HepG2 (cell line): ENCODE measurements around the gene BTBD19. TPM values are rescaled to one million over a fixed set of nuclear protein-coding genes. Genes with fewer than 3 reads are reported as not detected.
A peak's percentile ranks its signal among the peaks of the same experiment; 100 is the strongest.

Experiments used
- ATAC-seq: fragments of 200-7000 bp; cut with Tn5 transposase; 3 replicates; pipeline ENCODE4 v1.9.1; 2020; ENCODE audit warnings: mild to moderate bottlenecking, moderate library complexity
- BruUV-seq: library from RNA; stranded (reverse); fragments of 400-500 nt; replicated peaks from 2 replicates; lab custom pipeline; 2021; lab: Mats Ljungman, UMichigan
- CTCF ChIA-PET: fragments of 300-600 bp; formaldehyde crosslinking; extraction: SDS; loops from one replicate; lab custom pipeline; 2021; ENCODE audit warnings: low total read pairs, inconsistent platforms, low intra/inter-chr PET ratio; lab: Yijun Ruan, JAX
- POLR2A ChIA-PET: fragments of 350-600 bp; sonication (Branson Sonifier 250); formaldehyde crosslinking; loops from one replicate; lab custom pipeline; 2020; ENCODE audit warnings: antibody characterized with exemption, inconsistent platforms; lab: Yijun Ruan, JAX
- DNase-seq: peaks from one replicate; pipeline ENCODE4 v3.0.0-alpha.2; 2015; ENCODE audit warnings: low spot score
- FAIRE-seq: peaks from 3 replicates; lab custom pipeline; 2011; peaks lifted over from hg19 to GRCh38; lab: Jason Lieb, UNC
- H2AFZ ChIP-seq: one replicate; pipeline ENCODE4 v1.6.1; 2011; ENCODE audit warnings: low read length, inconsistent platforms
- H3K27ac ChIP-seq: fragments of 300-600 bp; 3 replicates; pipeline ENCODE4 v1.8.0; 2011; ENCODE audit warnings: mixed run types, mild to moderate bottlenecking, mixed read lengths, low read length, inconsistent platforms; ENCODE audit not compliant: insufficient read depth; ENCODE audit errors: extremely low read length
- H3K27me3 ChIP-seq, 2 experiments: fragments of 200-600 bp in 1 of 2; 2 replicates in 1 of 2; 3 replicates in 1 of 2; pipeline versions ENCODE4 v1.6.0 to v1.8.0; 2011; ENCODE audit warnings: low read length in 2 of 2, mild to moderate bottlenecking in 2 of 2, moderate library complexity in 2 of 2, inconsistent platforms in 1 of 2; ENCODE audit not compliant: insufficient read depth in 2 of 2, control insufficient read depth in 1 of 2
- H3K36me3 ChIP-seq, 2 experiments: fragments of 200-600 bp in 1 of 2; replicated peaks in 1 of 2; 2 replicates in 1 of 2; 3 replicates in 1 of 2; pipeline versions ENCODE4 v1.5.1 to v1.8.0; 2011; ENCODE audit warnings: low read length in 2 of 2, inconsistent platforms in 1 of 2; ENCODE audit not compliant: insufficient read depth in 2 of 2, control insufficient read depth in 1 of 2
- H3K4me1 ChIP-seq: 2 replicates; pipeline ENCODE4 v1.5.1; 2012; ENCODE audit warnings: low read length, inconsistent platforms; ENCODE audit not compliant: insufficient read depth
- H3K4me2 ChIP-seq: 2 replicates; pipeline ENCODE4 v1.6.0; 2011; ENCODE audit warnings: low read depth, low read length, inconsistent platforms
- H3K4me3 ChIP-seq, 3 experiments: fragments of 200-600 bp in 1 of 3; sonication (generic), shearing (Covaris generic) in 1 of 3; replicated peaks in 1 of 3; 2 replicates each; pipeline ENCODE4 v1.5.1; 2011 to 2016; ENCODE audit warnings: low read length in 3 of 3, inconsistent platforms in 2 of 3, low read depth in 2 of 3, mild to moderate bottlenecking in 2 of 3, control low read depth in 1 of 3, mixed read lengths in 1 of 3; ENCODE audit not compliant: insufficient read depth in 1 of 3
- H3K79me2 ChIP-seq: one replicate; pipeline ENCODE4 v1.6.1; 2011; ENCODE audit warnings: low read length, inconsistent platforms; ENCODE audit not compliant: insufficient read depth
- H3K9ac ChIP-seq: 2 replicates; pipeline ENCODE4 v1.6.0; 2011; ENCODE audit warnings: mild to moderate bottlenecking, low read depth, low read length, inconsistent platforms; ENCODE audit not compliant: insufficient read depth
- H3K9me3 ChIP-seq: 2 replicates; pipeline ENCODE4 v1.5.1; 2012; ENCODE audit warnings: mild to moderate bottlenecking, low read length
- H4K20me1 ChIP-seq: 2 replicates; pipeline ENCODE4 v1.6.0; 2011; ENCODE audit warnings: inconsistent platforms, mild to moderate bottlenecking, low read length, moderate library complexity; ENCODE audit not compliant: insufficient read depth
- BCL6 ChIP-seq: IDR thresholded peaks from 2 replicates; pipeline ENCODE4 v1.6.1; 2016; ENCODE audit warnings: missing genetic modification reagents, missing compliant biosample characterization
- DRAP1 ChIP-seq: IDR thresholded peaks from 2 replicates; pipeline ENCODE4 v1.6.1; 2016; ENCODE audit warnings: missing genetic modification reagents, missing compliant biosample characterization
- ELF1 ChIP-seq: sonication (generic); formaldehyde crosslinking; IDR thresholded peaks from 2 replicates; pipeline ENCODE4 v1.4.0; 2020; ENCODE audit warnings: missing genetic modification reagents
- ELF3 ChIP-seq: IDR thresholded peaks from 2 replicates; pipeline ENCODE4 v1.6.1; 2016; ENCODE audit warnings: missing genetic modification reagents, missing compliant biosample characterization
- GATAD1 ChIP-seq: IDR thresholded peaks from 2 replicates; pipeline ENCODE4 v1.6.1; 2016; ENCODE audit warnings: missing genetic modification reagents, missing compliant biosample characterization
- GMEB1 ChIP-seq: sonication (generic); formaldehyde crosslinking; IDR thresholded peaks from 2 replicates; pipeline ENCODE4 v1.5.1; 2020; ENCODE audit warnings: missing genetic modification reagents, mild to moderate bottlenecking, borderline replicate concordance
- HMGXB4 ChIP-seq, 2 experiments: sonication (generic) in 1 of 2; formaldehyde crosslinking in 1 of 2; IDR thresholded peaks; 2 replicates each; pipeline versions ENCODE4 v1.4.0 to v1.6.1; 2018 to 2020; ENCODE audit warnings: missing genetic modification reagents in 2 of 2, borderline replicate concordance in 1 of 2, low read depth in 1 of 2, mild to moderate bottlenecking in 1 of 2, missing biosample characterization in 1 of 2
- HOMEZ ChIP-seq: IDR thresholded peaks from 2 replicates; pipeline ENCODE4 v1.6.1; 2016; ENCODE audit warnings: low read depth
- PPARG ChIP-seq: conservative IDR thresholded peaks from 2 replicates; pipeline ENCODE4 v1.6.1; 2016; ENCODE audit warnings: missing biosample characterization, missing genetic modification reagents
- SMAD3 ChIP-seq: sonication (generic); formaldehyde crosslinking; IDR thresholded peaks from 2 replicates; pipeline ENCODE4 v1.4.0; 2020; ENCODE audit warnings: missing genetic modification reagents
- TCF7L2 ChIP-seq: IDR thresholded peaks from 2 replicates; pipeline ENCODE4 v1.6.1; 2011; ENCODE audit warnings: mild to moderate bottlenecking, low read depth, low read length, moderate library complexity
- THAP11 ChIP-seq: IDR thresholded peaks from 2 replicates; pipeline ENCODE4 v1.6.1; 2016; ENCODE audit warnings: missing biosample characterization, missing genetic modification reagents
- ZNF616 ChIP-seq: sonication (generic); formaldehyde crosslinking; IDR thresholded peaks from 2 replicates; pipeline ENCODE4 v1.5.0; 2020; ENCODE audit warnings: low read depth, mild to moderate bottlenecking, missing genetic modification reagents
- ZSCAN30 ChIP-seq: sonication (generic); formaldehyde crosslinking; IDR thresholded peaks from 2 replicates; pipeline ENCODE4 v1.5.0; 2020; ENCODE audit warnings: mild to moderate bottlenecking, missing genetic modification reagents
- WGBS: methylation state at CpG from one replicate; pipeline ENCODE4 v1.1.6; 2017; ENCODE audit warnings: low lambda C conversion rate; 5-methylcytosine and 5-hydroxymethylcytosine counted together
- in situ Hi-C: cut with HindIII; loops from 2 replicates; pipeline ENCODE4 v1.10.0; 2017; ENCODE audit warnings: low pct_unique_long_range_greater_than_20kb; ENCODE audit not compliant: extremely low pct_ligation_motif_present
- intact Hi-C: fragments of 100-400 bp; cut with micrococcal nuclease; formaldehyde crosslinking; loops from one replicate; pipeline ENCODE4 v1.10.0; 2022; ENCODE audit not compliant: unreplicated experiment
- polyA plus RNA-seq, 8 experiments: library from polyadenylated mRNA; depleted of rRNA in 3 of 8; stranded (reverse) in 7 of 8; unstranded in 1 of 8; fragments of >200 nt; fragmentation: Illumina TruSeq in 4 of 8; extraction: Trizol in 4 of 8; gene quantifications; 2 replicates each; pipeline versions ENCODE4 v1.2.1 to v1.2.3, GENCODE V29; 2011 to 2016; ENCODE audit warnings: low read depth in 4 of 8, missing spikeins in 1 of 8, mixed read lengths in 1 of 8; ENCODE audit not compliant: insufficient read depth in 1 of 8
- total RNA-seq, 5 experiments: library from RNA; depleted of rRNA; stranded (reverse); fragments of >200 nt; fragmentation: Illumina TruSeq; extraction: Trizol; gene quantifications; 2 replicates each; pipeline ENCODE4 v1.2.3, GENCODE V29; 2016; ENCODE audit warnings: low read depth in 1 of 5

Gene BTBD19
- total and polyA plus RNA-seq, 2 of the 13 experiments (the other 11 are each of a cell fraction or from before 2014, with no cell fraction given), result 2.7 to 6.7 TPM

- in situ Hi-C loops, result loop anchor here (10.0 to 25.0 kb wide), 2 partner anchors 176 to 469 kb away; partner anchors contain the start of genes HECTD3 and UROD
- no TSS peak for BruUV-seq
- Histone ChIP-seq H3K4me2 (peak overlapping the region; percentile 74), H3K9ac (0 out of 2 replicates have a peak overlapping the region, but pooled peaks have one; percentile 5), H2AFZ (no peak overlapping the region), H3K36me3 (no peaks in the 10 kb centered on the region), H3K79me2 (no peaks in the 10 kb centered on the region), H3K27me3 (peaks cover 0 to 16% of the 10 kb centered on the region in 2 experiments; a peak in 1 of 5 replicates), H3K4me1 (peaks cover 60% of the 10 kb centered on the region), H3K4me3 (peak overlapping the region in 1 of 3 experiments; percentile 26; a peak in 1 of 6 replicates), H3K9me3 (no peaks in the 10 kb centered on the region), H4K20me1 (no peaks in the 10 kb centered on the region), H3K27ac (no peak overlapping the region)
- CTCF ChIA-PET, result interaction anchor here (1.2 to 2.1 kb wide), 4 partner anchors 9 to 657 kb away, joined by 3 to 8 read pairs (median 4); partner anchors contain the start of gene PLK3
- DNase-seq (peak; percentile 65), FAIRE-seq (peak; percentile 85), ATAC-seq (peak; percentile 70)
- intact Hi-C loops, result loop anchor here (5.0 kb wide), 2 partner anchors 176 to 656 kb away; partner anchors contain the start of genes HECTD3, TESK2 and UROD
- 51% methylated on average over 23 of the region's 23 CpGs for WGBS
- POLR2A ChIA-PET, result interaction anchor here (1.0 kb wide), 1 partner anchor 9 kb away, joined by 3 read pairs; no protein-coding TSS in a partner anchor
- TF ChIP-seq BCL6 (0 out of 2 replicates have a peak, but pooled peaks have one; percentile 11), SMAD3 (CRISPR knock-in tag) (0 out of 2 replicates have a peak, but pooled peaks have one; percentile 19), DRAP1 (CRISPR knock-in tag) (0 out of 2 replicates have a peak, but pooled peaks have one; percentile 29), THAP11 (0 out of 2 replicates have a peak, but pooled peaks have one; percentile 31), HOMEZ (CRISPR knock-in tag) (no peak), GMEB1 (CRISPR knock-in tag) (no peak), GATAD1 (CRISPR knock-in tag) (0 out of 2 replicates have a peak, but pooled peaks have one; percentile 34), ELF3 (CRISPR knock-in tag) (0 out of 2 replicates have a peak, but pooled peaks have one; percentile 37), PPARG (CRISPR knock-in tag) (0 out of 2 replicates have a peak, but pooled peaks have one; percentile 26), HMGXB4 (CRISPR knock-in tag; IDR thresholded peaks at IDR 0.05; ENCODE audit: borderline replicate concordance in 1 of 2, low read depth in 1 of 2) (peak in 1 of 2 experiments; percentile 45; a peak in 1 of 4 replicates), ZSCAN30 (CRISPR knock-in tag) (no peak), ELF1 (0 out of 2 replicates have a peak, but pooled peaks have one; percentile 24), ZNF616 (CRISPR knock-in tag) (0 out of 2 replicates have a peak, but pooled peaks have one; percentile 46), TCF7L2 (no peak)
Observed at GRCh38 chr1:44835738-44836675, 27.7 kb downstream of the BTBD19 start.
